ENCODE measurements around the gene KIFBP. TPM values are rescaled to one million over a fixed set of nuclear protein-coding genes. Genes with fewer than 3 reads are reported as not detected.
A peak's percentile ranks its signal among the peaks of the same experiment; 100 is the strongest.

The KIFBP gene
- total and polyA plus RNA-seq, 9 of the 15 experiments (the other 6 are each of a cell fraction or from before 2014, with no cell fraction given) = 5.6 to 23.2 (median 14.8) TPM

DNA sequence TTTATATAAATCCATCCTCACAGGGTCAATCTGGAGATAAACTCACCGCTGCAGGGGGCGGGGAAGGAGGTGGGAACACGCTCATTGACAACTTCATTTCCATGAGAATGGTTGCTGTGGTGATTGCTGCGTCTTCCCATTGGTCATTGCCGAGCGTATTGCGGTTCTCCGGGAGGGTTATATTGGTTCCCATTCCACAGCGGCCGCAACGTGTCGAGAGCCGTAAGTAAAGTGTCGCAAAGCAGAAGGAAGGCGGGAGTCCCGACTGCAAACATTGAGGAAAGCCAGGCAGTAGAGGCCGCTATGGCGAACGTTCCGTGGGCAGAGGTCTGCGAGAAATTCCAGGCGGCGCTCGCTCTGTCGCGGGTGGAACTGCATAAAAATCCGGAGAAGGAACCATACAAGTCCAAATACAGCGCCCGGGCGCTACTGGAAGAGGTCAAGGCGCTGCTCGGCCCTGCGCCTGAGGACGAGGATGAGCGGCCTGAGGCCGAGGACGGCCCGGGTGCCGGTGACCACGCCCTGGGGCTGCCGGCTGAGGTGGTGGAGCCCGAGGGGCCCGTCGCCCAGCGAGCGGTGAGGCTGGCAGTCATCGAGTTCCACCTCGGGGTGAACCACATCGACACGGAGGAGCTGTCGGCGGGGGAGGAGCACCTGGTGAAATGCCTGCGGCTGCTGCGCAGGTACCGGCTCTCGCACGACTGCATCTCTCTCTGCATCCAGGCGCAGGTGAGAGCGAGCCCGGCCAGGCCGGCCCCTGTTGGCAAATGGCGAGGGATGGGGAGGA lies at the start of gene KIFBP (continued):
- TF ChIP-seq, protein P1, sequence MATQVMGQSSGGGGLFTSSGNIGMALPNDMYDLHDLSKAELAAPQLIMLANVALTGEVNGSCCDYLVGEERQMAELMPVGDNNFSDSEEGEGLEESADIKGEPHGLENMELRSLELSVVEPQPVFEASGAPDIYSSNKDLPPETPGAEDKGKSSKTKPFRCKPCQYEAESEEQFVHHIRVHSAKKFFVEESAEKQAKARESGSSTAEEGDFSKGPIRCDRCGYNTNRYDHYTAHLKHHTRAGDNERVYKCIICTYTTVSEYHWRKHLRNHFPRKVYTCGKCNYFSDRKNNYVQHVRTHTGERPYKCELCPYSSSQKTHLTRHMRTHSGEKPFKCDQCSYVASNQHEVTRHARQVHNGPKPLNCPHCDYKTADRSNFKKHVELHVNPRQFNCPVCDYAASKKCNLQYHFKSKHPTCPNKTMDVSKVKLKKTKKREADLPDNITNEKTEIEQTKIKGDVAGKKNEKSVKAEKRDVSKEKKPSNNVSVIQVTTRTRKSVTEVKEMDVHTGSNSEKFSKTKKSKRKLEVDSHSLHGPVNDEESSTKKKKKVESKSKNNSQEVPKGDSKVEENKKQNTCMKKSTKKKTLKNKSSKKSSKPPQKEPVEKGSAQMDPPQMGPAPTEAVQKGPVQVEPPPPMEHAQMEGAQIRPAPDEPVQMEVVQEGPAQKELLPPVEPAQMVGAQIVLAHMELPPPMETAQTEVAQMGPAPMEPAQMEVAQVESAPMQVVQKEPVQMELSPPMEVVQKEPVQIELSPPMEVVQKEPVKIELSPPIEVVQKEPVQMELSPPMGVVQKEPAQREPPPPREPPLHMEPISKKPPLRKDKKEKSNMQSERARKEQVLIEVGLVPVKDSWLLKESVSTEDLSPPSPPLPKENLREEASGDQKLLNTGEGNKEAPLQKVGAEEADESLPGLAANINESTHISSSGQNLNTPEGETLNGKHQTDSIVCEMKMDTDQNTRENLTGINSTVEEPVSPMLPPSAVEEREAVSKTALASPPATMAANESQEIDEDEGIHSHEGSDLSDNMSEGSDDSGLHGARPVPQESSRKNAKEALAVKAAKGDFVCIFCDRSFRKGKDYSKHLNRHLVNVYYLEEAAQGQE (IDR thresholded peaks at IDR 0.05; ENCODE audit: borderline replicate concordance) = peak; percentile 55
- TF ChIP-seq, protein P1 (CRISPR knock-in tag; IDR thresholded peaks at IDR 0.05; ENCODE audit: low read depth) = 0 out of 2 replicates have a peak, but pooled peaks have one; percentile 34
- peak; percentile 91 for TF ChIP-seq PHF8 (IDR thresholded peaks at IDR 0.05; ENCODE audit: borderline replicate concordance, low read length)
- TF ChIP-seq NEUROD1 (IDR thresholded peaks at IDR 0.05; ENCODE audit: borderline replicate concordance, low read depth, low read length, partially characterized antibody) = peak; percentile 91
- TF ChIP-seq C11orf30 (IDR thresholded peaks at IDR 0.05; ENCODE audit: low read depth) = peak; percentile 64
- no peak for TF ChIP-seq ZNF282 (CRISPR knock-in tag; IDR thresholded peaks at IDR 0.05)
- TF ChIP-seq CCAR2 (IDR thresholded peaks at IDR 0.05; ENCODE audit: low read depth, low read length) = no peak
- TF ChIP-seq, protein P2, sequence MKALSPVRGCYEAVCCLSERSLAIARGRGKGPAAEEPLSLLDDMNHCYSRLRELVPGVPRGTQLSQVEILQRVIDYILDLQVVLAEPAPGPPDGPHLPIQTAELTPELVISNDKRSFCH (CRISPR knock-in tag; IDR thresholded peaks at IDR 0.05) = no peak
- TF ChIP-seq, protein P2 (tag; IDR thresholded peaks at IDR 0.05) = peak; percentile 68; the same call in 1 of the 2 replicates
- TF ChIP-seq SMARCE1 (IDR thresholded peaks at IDR 0.05) = peak; percentile 93
- no peak for TF ChIP-seq MIER1 (IDR thresholded peaks at IDR 0.05; ENCODE audit: low read depth)
- TF ChIP-seq ASH1L (IDR thresholded peaks at IDR 0.05; ENCODE audit: borderline replicate concordance, low read depth, partially characterized antibody) = no peak
- peak; percentile 62; the same call in 1 of the 2 replicates for TF ChIP-seq RFX5 (IDR thresholded peaks at IDR 0.05; ENCODE audit: low read depth, low read length)
- no peak for TF ChIP-seq PHTF2 (CRISPR knock-in tag; IDR thresholded peaks at IDR 0.05)
- TF ChIP-seq, protein P3, sequence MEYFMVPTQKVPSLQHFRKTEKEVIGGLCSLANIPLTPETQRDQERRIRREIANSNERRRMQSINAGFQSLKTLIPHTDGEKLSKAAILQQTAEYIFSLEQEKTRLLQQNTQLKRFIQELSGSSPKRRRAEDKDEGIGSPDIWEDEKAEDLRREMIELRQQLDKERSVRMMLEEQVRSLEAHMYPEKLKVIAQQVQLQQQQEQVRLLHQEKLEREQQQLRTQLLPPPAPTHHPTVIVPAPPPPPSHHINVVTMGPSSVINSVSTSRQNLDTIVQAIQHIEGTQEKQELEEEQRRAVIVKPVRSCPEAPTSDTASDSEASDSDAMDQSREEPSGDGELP (CRISPR knock-in tag; IDR thresholded peaks at IDR 0.05; ENCODE audit: borderline replicate concordance) = peak; percentile 76; the same call in 1 of the 2 replicates
- no peak for TF ChIP-seq YBX1 (IDR thresholded peaks at IDR 0.05)
- TF ChIP-seq ZNF764 (CRISPR knock-in tag; IDR thresholded peaks at IDR 0.05; ENCODE audit: low read depth) = no peak
- peak; percentile 31; the same call in 1 of the 2 replicates for TF ChIP-seq TAF7 (tag; IDR thresholded peaks at IDR 0.05)
- TF ChIP-seq ZNF41 (CRISPR knock-in tag; conservative IDR thresholded peaks at IDR 0.05) = 0 out of 2 replicates have a peak, but pooled peaks have one; percentile 48
- TF ChIP-seq KLF6 (CRISPR knock-in tag; IDR thresholded peaks at IDR 0.05; ENCODE audit: borderline replicate concordance) = peak; percentile 89

Data from K562 (cell line).